Measurements from ENCODE around the gene BMP8B.
"Not testable (repeated sequence)": the region's sequence is repeated elsewhere in the genome, so short reads cannot be mapped to it uniquely, and the experiment has no call there.

Gene BMP8B, protein sequence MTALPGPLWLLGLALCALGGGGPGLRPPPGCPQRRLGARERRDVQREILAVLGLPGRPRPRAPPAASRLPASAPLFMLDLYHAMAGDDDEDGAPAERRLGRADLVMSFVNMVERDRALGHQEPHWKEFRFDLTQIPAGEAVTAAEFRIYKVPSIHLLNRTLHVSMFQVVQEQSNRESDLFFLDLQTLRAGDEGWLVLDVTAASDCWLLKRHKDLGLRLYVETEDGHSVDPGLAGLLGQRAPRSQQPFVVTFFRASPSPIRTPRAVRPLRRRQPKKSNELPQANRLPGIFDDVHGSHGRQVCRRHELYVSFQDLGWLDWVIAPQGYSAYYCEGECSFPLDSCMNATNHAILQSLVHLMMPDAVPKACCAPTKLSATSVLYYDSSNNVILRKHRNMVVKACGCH

DNA sequence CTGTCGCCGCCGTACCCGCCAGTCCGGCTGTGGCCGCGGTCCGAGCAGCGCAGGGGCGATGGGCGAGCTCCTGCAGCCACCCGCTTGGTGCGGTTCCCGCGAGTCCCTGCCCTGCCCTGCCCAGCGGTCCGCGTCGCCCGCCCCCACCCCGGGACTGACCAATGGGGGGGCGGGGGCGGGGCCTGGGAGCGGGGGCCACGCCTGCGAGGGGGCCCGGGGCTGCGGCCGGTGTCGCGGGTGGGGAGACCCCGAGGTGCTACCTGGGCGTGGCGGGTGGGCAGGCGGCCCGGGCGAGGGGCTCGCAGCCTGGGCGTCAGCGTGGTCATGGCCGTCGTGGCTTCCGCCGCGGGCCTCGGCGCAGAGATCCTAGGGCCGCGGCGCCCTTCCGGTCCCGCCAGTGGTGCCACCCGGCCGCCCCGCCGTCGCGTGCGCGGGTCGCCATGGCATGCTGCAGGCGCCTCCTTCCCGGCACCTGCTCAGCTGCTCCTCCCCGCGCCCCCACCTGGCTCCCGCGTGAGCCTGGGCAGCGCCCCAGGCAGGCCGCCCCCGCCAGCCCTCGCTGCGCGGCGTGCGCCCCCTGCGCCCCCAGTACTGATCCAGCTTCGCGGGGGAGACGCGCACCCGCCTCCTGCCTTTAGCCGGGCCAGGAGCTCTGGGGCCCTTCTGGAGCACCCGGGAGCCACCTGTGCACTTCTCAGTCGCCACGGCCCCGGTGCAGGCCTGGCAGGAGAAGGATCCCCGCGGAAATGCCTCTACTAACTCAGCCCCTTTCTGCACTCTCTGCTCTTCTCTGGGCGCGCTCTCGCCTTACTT is at the start of gene BMP8B:
Gene BMP8B (minus strand): TSS at position 108 of the 813 bp plus-strand sequence. CDS start 380 bp downstream, outside the sequence.
- FAIRE-seq = no peak

DNA sequence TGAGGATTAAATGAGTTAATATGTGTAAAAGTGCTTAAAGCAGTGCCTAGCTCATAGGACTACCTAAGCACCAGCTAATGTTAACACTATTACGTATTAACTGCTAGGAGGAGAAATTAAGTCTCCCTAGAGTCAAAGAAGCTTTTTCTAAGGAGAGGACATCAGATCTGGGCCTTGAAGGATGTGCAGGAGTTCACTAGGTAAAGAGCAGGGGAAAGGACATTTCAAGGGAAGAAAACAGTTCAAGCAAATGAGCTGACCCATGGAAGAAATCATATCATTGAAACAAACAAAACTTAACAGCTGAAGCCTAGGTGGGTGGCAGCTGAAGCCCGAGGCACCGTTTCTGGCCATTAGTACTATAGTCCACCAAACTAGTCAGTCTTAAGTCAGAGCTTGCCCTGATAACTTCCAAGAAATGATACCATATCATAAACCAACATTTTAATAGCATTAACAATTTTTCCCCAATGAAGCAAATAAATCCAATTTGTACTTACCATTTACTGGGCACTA is 48.0 kb upstream of the BMP8B start:
- FAIRE-seq = no peak

DNA sequence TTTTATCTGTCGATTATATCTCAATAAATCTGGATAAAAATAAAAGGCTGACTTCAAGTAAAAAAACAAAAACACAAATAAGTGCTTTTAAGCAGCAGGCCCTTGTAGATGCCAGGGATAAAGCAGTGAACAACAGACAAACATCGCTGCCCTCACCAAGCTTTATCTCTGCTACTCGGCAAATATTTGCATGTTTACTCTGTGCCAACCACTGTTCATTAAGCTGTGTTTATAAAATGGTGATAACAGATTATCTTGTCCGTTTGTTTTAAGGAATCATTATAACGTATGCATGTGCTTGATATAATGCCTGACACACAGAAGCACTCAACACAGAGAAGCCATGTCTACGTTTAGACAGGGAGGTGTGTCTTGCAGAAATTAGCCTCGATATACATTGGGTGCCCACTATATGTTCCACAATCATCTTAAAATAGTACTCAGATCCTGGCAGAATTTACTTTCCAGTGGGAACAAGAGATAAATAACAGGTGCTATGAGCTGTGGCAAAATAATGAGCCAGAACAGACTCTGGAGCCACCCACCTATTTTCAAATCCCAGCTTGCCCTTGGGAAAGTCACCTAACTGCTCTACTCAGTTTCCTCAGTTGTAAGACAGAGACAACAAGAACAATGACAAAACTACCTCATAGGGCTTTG is 47.4 kb upstream of the BMP8B start:
- no peak for FAIRE-seq

DNA sequence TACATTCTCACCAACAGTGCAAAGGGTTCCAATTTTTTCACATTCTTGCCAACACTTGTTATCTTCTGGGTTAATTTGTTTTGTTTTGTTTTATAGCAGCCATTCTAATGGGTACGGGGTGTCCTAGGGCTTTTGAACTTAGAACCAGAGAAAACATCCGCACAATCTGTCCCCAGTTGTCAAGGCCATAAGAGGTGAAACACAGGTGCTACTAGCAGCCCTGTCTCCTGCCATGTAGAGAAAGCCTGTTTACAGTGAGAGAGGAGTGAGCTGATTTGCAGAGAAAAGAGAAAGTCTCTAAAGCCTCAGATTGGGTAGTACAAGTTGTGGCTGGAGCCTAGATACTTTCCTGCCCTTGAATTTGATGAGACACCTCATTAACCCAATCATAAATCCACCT is 46.4 kb upstream of the BMP8B start:
- FAIRE-seq = no peak

DNA sequence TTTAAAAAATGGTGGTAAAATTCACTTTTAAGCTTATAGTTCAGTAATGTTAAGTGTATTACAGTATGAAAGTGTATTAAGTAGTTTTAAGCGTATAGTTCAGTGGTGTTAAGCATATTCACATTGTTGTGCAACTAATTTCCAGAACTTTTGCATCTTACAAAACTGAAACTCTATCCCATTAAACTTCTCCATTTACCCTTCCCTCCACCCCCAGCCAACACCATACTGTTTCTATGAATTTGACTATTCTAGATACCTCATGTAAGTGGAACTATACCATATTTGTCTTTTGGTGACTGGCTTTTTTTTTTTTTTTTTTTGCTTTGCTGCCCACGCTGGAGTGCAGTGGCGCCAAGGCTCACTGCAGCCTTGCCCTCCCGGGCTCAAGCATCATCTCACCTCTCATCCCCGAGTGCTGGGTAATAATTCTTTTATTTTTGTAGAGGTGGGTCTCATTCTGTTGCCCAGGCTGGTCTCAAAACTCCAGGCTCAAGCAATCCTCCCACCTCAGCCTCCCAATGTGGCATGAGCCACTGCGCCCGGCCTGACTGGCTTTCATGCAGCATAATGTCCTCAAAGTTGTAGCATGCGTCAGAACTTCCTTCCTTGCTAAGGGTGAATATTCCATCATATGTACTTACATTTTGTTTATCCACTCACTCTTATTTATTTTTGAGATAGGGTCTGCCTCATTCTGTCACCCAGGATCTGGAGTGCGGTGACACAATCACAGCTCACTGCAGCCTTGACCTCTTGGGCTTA is 45.1 kb upstream of the BMP8B start:
- FAIRE-seq = no peak

DNA sequence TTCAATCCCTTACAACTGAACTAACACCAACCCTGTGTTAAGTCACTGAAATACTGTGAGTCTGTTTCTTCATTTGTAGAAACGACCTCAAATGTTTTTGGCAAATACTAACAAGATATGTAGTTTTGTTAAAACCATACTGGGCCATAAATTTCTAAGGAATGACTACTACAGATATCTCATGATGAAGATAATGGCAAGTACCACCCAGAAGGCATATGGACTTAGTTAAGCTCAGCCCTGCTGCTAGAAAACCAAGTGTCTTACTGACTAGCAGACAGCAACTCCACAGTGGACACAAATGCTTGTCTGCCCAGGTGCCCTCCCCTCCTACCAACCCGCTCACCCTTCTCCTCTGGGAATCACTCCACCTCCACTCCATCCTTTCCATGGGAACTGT is 44.5 kb upstream of the BMP8B start:
- no peak for FAIRE-seq

DNA sequence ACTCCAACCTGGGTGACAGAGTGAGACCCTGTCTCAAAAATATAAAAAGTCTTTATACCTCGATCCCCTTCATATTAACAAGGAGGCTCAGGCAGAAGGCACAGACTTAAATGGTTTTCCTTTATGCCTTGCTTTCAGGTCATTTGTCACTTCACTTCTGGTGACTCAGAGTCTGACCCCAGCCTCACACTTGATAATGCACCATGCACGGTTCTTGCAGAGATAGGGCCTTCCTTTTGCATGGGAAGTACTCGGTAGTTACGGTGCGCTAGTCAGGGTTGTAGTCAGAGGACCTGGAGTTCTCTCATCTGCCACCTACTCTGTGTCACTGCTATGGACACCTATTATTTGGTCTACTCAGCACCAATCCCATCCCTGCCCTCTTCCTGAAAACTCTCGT is 43.6 kb upstream of the BMP8B start:
- FAIRE-seq = no peak

DNA sequence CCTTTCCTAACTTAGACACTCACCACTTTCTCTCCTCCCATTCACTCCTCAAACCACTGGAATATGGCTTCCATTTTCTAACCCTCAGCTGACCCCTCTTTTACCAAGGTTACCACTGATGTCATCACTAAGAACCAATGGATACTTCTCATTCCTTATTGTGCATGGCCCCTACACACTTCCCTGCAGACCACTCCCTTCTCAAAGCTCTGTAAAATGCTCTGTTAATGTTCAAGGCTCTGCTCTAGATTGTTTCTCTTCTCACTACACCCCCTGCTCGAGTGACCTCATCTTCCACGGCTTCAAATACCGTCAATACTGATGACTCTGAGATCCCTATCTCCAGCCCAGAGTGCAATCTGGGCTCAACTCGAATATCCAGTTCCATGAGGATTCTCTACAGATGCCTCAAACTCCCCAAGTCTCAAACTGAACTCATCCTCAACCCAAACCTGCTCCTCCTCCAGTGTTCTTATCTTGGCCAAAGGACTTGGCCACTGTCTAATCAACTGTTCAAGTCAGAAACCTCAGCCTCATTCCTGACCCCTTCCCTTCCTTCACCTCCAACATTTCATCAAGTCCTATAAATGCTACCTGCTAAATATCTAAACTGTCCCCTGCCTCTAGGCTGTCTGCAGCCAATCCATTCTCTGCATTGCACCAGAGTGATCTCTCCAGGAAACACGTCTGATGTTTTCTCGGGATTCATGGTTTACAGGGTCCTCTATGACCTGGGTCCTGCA is 41.3 kb upstream of the BMP8B start:
- FAIRE-seq = no peak

DNA sequence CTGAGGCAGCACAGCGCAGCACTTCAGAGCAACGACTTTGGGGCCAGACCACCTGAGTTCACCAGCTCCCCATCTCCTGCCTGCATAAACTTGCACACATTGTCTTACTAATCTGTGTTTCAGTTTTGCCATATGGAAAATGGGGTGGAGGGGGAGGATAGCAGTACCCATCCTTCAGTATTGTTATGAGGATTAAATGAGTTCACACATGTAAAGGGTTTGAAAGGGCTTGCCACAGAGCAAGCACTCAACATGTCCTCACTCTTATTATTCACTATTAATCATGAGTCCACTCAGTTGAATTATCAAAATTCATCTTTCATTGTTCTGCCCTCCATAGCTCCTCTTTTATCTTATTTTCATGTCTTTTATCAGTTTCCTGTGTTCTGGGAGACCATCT is 40.1 kb upstream of the BMP8B start:
- no peak for FAIRE-seq

DNA sequence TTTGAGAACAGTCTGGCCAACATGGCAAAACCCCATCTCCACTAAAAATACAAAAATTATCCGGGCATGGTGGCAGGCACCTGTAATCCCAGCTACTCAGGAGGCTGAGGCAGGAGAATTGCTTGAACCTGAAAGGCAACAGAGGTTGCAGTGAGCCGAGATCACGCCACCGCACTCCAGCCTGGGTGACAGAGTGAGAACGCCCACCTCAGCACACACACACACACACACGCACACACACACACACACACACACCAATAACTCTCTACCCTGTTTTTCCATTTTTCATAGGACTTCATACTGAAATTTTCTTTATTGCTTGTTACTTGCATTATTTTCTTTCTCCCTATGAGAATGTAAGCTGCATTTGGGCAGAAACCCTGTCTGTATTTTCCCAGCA is 39.6 kb upstream of the BMP8B start:
- not testable (repeated sequence) for FAIRE-seq

DNA sequence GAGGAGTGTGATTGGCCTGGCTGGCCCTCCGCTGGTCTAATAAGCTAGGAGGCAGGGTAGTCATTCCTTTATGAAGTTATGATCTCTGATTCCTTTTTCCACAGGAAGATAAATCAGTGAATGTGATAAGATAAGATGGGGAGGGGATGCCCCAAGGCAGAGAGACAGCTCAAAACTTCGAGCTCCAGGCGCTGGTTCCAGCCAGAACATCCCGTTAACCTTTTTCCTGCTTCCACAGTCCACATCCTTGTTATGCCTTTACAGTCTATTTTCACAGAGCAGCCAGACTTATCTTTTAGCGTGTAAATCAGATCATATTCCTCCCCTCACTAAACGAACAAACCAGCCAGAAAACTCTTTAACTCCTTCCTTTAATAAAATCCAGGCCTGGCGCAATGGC is 38.5 kb upstream of the BMP8B start:
- FAIRE-seq = no peak

DNA sequence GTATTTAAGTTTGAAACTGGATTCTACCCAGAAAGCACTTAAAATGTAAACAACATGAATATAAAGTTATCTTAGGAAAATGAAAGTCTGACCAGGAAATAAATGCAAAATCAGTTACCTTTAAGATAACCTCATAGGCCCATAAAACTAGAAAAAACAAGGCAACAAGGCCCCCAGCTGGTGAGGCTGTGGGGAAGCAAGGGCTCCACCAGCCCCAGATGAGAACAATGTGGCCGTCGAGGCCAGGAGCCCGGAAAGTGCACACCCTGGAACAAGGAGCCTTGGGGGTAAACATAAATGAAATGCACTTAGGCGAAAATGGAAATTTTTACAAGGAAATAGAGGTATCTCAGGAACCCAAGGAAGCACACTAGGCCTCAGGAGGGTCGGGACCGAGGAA is 37.9 kb upstream of the BMP8B start:
- no peak for FAIRE-seq

DNA sequence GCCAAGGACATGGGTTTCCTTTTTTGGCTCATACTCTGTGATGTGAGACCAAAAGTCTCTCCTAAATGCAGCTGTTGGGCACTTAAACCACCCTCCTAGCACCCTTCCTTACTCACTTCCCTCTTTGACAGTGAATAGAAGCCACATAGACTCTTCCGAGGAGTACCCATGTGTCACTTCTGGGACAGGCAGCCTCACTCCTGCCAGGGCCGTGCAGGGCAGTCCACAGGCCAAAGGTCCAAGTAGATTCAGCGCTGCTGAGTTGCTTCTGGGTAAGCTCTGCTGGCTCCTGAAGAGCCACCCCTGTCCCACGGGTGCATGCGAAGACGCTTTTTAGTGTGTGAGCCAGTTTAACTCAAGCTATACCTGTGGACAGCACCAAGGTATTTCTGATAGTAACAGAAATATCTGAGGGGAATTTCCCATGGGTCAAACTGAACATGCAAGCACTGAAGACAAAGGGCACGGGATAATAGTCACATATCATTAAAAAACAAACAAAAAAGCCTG is 36.8 kb upstream of the BMP8B start:
- no peak for FAIRE-seq

DNA sequence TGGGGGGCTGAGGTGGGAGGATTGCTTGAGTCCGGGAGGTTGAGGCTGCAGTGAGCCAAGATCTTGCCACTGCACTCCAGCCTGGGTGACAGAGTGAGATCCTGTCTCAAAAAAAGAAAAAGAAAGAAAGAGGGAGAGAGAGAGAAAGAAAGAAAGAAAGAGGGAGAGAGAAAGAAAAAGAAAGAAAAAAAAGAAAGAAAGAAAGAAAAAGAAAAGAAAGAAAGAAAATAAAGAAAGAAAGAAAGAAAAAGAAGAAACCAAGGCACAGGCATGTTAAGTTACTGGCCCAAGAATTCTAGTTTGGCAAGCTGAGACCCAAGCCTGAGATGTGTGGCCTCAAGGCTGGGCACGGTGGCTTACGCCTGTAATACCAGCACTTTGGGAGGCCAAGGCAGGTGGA is 34.8 kb upstream of the BMP8B start:
- FAIRE-seq = not testable (repeated sequence)

DNA sequence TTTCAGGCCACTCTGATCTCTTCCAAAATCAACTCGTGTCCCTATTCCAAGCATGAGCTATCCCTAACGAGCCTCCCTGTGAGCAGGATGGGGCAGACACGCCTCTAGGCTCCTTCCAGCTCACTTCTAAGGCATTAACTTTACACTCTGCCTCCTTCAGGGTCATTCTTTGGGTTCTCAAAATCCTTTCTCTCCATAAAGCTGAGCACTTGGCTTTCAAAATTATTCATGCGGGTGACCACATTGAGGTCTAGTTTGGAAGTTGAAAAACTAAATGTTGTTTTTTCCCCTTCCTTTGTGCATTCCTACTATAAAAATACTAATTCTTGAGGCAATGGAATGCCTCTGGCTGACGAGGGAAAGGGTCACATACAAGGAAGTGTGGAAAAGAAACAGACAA is 33.5 kb upstream of the BMP8B start:
- no peak for FAIRE-seq

DNA sequence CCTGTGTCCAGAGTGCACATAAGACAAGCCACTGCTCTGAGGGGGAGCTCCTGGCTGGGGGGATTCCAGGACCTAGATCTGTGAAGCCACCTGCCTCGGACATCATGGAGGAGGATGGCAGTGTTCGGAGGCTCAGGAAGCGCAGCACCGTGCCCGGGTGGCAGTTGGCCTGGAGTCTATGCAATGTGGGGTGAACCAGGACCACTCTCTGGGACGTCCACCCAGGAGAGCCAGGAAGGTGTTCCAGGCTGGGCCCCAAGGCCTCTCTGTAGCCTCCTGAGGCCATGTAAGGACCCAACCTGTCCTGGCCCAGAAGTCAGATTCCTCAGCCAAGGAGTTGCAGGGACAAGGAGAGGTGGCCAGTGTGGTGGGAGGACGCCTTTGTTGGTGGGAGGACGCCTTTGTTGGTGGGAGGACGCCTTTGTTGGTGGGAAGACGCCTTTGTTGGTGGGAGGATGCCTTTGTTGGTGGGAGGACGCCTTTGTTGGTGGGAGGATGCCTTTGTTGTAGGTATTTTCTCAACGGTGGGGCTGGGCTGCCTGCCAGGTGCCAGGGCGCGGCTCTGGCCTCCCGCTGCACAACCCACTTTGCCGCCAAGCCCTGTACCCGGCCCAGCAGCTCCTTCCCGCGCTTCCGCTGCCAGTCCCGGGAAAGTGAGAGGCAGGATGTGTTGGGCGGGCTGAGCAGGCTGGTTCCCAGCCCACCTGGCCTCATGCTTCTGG is 30.6 kb upstream of the BMP8B start:
- no peak for FAIRE-seq

DNA sequence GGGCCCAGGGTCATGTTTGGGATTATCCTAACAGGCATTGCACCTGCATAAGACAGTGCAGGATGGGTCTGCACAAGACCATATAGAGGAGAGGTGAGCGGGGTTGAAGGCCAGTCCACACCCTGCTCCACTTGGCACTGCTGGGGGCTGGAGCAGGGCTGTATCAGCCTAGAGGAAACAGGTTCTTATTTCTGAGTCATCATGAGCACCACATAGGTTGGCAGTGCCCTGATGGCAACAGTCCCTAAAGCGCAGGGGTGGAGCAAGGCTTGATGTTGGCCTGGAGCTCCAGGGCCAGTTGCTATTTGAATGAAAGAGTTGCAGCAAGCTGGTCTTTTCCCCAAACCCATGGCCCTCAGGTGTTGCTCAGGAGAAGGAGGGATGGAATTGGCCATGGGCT is 29.8 kb upstream of the BMP8B start:
- FAIRE-seq = no peak

DNA sequence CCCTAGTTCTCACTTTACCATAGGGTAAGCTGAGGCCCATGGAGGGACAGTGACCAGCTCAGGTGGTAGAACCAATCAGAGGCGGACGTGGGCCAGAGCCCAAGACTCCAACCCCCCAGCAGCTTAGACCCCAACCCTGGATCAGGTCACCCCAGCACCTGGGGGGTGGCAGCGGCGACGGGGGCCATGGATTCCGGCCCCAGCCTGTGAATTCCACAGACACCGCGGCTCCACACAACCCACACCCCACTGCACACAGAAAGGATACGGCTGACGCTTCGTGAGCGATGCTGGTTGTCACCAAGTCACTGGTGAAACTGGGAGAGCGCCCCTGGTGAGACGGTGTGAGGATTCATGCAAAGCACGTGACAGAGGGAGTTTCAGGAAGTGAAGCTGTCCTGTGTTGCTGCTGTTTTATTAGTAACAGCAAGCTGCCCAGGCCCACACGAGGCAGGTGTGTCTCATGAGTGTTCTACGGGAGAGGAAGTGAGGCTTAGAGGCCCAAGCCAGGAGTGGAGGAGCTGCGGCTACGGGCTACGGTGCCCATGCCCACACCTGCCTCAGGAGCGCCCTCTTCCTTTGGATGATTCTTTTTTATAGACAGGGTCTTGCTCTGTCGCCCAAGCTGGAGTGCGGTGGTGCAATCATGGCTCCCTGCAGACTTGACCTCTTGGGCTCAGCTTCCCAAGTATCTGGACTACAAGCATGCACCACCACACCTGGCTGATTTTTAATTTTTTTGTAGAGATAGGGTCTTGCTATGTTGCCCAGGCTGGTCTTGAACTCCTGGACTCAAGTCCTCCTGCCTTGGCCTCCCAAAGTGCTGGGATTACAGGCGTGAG is 28.6 kb upstream of the BMP8B start:
- FAIRE-seq = not testable (repeated sequence)

DNA sequence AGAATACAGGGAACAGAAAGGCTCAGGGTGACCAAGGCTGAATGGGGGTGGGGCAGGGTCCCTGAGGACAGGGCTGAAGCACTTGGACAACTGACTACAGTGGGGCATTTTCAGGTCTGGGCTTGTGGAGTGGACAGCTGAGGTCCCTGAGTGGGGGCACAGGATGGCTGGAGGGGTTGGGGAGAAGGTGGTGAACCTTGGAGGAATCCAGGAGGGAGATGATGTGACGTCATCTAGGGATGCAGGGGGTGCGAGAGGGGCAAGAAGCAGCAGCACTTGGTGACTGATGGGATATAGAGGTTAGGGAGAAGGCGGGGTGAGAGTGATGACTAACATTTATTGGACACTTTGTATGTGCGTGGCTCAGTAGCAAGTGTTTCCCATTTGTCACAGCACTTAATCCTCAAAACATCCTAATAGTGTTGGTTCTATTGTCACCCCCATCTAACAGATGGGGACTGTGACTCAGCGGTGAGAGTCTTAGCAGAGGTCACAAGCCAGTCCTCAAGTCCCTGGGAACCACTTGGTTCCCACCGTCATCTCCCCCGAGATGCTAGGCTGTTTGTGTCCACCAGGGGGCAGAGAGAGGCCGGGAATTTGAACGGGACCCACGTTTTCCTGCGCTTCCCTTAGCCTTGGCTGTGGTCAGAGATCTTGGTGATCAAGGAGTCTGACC is 27.9 kb upstream of the BMP8B start:
- FAIRE-seq = peak; percentile 98
